Upper lobe of left lung (tissue), 6 donors: Measurements from ENCODE around the gene SERTAD1. TPM values are rescaled to one million over a fixed set of nuclear protein-coding genes. Genes with fewer than 3 reads are reported as not detected.

Experiments used
- ATAC-seq, 2 donors: fragments of 200-7000 bp; cut with Tn5 transposase; one replicate each; pipeline ENCODE4 v1.9.1; 2022; ENCODE audit warnings: mild to moderate bottlenecking in 2 of 2, moderate library complexity in 2 of 2; ENCODE audit not compliant: low FRiP score in 2 of 2
- DNase-seq, 2 donors: peaks; one replicate each; pipeline ENCODE4 v3.0.0-alpha.2; 2019 to 2020
- H3K27ac ChIP-seq, 4 donors: fragments of 200-600 bp; sonication (generic); one replicate each; pipeline ENCODE4 v1.5.1; 2016 to 2019
- H3K27me3 ChIP-seq, 4 donors: fragments of 200-600 bp; sonication (generic); one replicate each; pipeline ENCODE4 v1.5.1; 2017 to 2019
- H3K36me3 ChIP-seq, 4 donors: fragments of 200-600 bp; sonication (generic); one replicate each; pipeline ENCODE4 v1.5.1; 2016 to 2019
- H3K4me1 ChIP-seq, 4 donors: fragments of 200-600 bp; sonication (generic); one replicate each; pipeline ENCODE4 v1.5.1; 2018 to 2019
- H3K4me3 ChIP-seq, 4 donors: fragments of 200-600 bp; sonication (generic); one replicate each; pipeline ENCODE4 v1.5.1; 2017 to 2019; ENCODE audit warnings: mild to moderate bottlenecking in 2 of 4, moderate library complexity in 1 of 4
- H3K9me3 ChIP-seq, 4 donors: fragments of 200-600 bp; sonication (generic); one replicate each; pipeline ENCODE4 v1.5.1; 2018 to 2019
- EP300 ChIP-seq, 4 donors: sonication (generic); formaldehyde crosslinking; IDR thresholded peaks; one replicate each; pipeline ENCODE4 v1.5.1; 2017; ENCODE audit warnings: antibody characterized with exemption in 4 of 4, control low read depth in 2 of 4
- POLR2A ChIP-seq, 4 donors: fragments of 450-650 bp; IDR thresholded peaks; one replicate each; pipeline ENCODE4 v1.5.1; 2016 to 2017; ENCODE audit warnings: antibody characterized with exemption in 4 of 4, mild to moderate bottlenecking in 2 of 4
- POLR2AphosphoS5 ChIP-seq, 2 donors: sonication (generic); formaldehyde crosslinking; IDR thresholded peaks; one replicate each; pipeline ENCODE4 v1.5.1; 2017; ENCODE audit warnings: antibody characterized with exemption in 2 of 2
- WGBS, 2 donors: methylation state at CpG; one replicate each; pipeline ENCODE4 v1.1.5; 2017 to 2018; 5-methylcytosine and 5-hydroxymethylcytosine counted together
- total RNA-seq, 6 donors: library from RNA; depleted of rRNA in 4 of 6; stranded (reverse); fragments of >200 nt in 4 of 6; gene quantifications; one replicate each; pipeline versions ENCODE4 v1.1.0 to v1.2.1, GENCODE V29; 2016 to 2021
- TF ChIP-seq, protein P1 (sequence below), 6 experiments: fragments of 450-650 bp in 4 of 6; fragments of 200-600 bp in 2 of 6; sonication (generic) in 2 of 6; IDR thresholded peaks; one replicate each; pipeline ENCODE4 v1.5.1; 2016 to 2019; ENCODE audit warnings: antibody characterized with exemption in 6 of 6
- donor health status: DM: no; HTN: no; CAD: no; lungs with moderate emphysema.
- donor health status: DM: no; HTN: yes; CAD: no; lungs with severe emphysema.

Gene SERTAD1
- total RNA-seq, 6 donors from 2014 or later = 2.1 to 37.5 (median 18.4) TPM

DNA sequence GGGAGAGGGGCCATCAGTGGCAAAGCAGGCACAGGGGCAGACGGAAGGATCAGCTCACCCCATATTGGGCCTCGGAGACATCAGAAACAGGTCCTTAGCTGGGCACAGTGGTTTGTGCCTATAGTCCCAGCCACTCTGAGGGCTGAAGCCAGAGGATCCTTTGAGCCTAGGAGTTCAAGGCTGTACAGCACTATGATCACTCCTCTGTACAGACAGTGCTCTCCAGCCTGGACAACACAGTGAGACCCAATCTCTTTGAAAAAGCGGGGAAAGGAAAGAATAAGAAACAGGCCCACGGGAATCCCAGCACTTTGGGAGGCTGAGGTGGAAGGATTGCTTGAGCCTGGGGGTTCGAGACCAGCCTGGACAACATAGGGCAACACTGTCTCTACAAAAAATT is 6.0 kb downstream of the SERTAD1 start:
- peaks cover 9 to 21% (median 11%) of the 10 kb centered on the region in 4 donors for H3K36me3 ChIP-seq
- H3K4me3 ChIP-seq = no peak overlapping the region
- TF ChIP-seq, protein P1, sequence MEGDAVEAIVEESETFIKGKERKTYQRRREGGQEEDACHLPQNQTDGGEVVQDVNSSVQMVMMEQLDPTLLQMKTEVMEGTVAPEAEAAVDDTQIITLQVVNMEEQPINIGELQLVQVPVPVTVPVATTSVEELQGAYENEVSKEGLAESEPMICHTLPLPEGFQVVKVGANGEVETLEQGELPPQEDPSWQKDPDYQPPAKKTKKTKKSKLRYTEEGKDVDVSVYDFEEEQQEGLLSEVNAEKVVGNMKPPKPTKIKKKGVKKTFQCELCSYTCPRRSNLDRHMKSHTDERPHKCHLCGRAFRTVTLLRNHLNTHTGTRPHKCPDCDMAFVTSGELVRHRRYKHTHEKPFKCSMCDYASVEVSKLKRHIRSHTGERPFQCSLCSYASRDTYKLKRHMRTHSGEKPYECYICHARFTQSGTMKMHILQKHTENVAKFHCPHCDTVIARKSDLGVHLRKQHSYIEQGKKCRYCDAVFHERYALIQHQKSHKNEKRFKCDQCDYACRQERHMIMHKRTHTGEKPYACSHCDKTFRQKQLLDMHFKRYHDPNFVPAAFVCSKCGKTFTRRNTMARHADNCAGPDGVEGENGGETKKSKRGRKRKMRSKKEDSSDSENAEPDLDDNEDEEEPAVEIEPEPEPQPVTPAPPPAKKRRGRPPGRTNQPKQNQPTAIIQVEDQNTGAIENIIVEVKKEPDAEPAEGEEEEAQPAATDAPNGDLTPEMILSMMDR (IDR thresholded peaks at IDR 0.05) = no peak
- TF ChIP-seq EP300 (IDR thresholded peaks at IDR 0.05) (no peak), POLR2A (IDR thresholded peaks at IDR 0.05) (no peak), POLR2AphosphoS5 (IDR thresholded peaks at IDR 0.05) (no peak)
- peaks cover 66 to 85% (median 79%) of the 10 kb centered on the region in 4 donors for H3K4me1 ChIP-seq
- H3K27me3 ChIP-seq = no peaks in the 10 kb centered on the region
- H3K9me3 ChIP-seq = no peaks in the 10 kb centered on the region
- ATAC-seq (no peak), DNase-seq (no peak)
- 86 to 93% methylated on average over 5 of the region's 5 CpGs for WGBS, 2 donors
- H3K27ac ChIP-seq = peak overlapping the region; percentile 6 to 100 (median 98)

DNA sequence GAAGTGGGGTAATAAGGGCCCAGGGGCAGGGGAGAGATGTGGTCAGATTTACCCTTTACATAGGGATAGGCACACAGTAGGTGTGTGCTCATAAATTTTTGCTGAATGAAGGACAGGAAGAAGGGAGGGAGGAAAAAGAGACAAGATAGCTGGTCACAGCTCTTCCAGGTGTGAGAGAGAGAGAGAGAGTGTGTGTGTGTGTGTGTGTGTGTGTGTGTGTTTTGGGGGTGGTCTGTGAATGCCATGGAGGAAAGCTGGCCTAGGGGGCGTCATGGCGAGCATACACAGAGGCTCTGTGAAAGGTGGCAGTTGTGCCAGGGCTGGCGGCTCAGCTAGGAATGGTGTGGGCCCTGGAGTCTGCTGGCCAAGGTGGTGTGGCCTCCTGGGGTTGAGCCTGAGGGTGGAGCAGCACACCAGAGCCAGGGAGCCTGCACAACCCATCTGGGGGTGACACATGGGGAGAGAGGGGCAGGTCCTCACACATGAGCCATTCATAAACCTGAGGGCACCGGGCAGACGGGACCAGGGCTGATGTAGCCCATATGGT is 6.7 kb downstream of the SERTAD1 start:
- Histone ChIP-seq H3K9me3 (no peaks in the 10 kb centered on the region), H3K4me3 (no peak overlapping the region), H3K27me3 (no peaks in the 10 kb centered on the region), H3K4me1 (peaks cover 64 to 90% (median 81%) of the 10 kb centered on the region in 4 donors), H3K36me3 (peaks cover 9 to 21% (median 11%) of the 10 kb centered on the region in 4 donors), H3K27ac (peak overlapping the region; percentile 17 to 100 (median 98))
- TF ChIP-seq EP300 (IDR thresholded peaks at IDR 0.05) (no peak), POLR2A (IDR thresholded peaks at IDR 0.05) (no peak)
- TF ChIP-seq, protein P1 (IDR thresholded peaks at IDR 0.05) = no peak
- no peak for ATAC-seq
- DNase-seq = peak in 1 of 2 donors; percentile 34
- WGBS, 2 donors = 71 to 81% methylated on average over 5 of the region's 5 CpGs

DNA sequence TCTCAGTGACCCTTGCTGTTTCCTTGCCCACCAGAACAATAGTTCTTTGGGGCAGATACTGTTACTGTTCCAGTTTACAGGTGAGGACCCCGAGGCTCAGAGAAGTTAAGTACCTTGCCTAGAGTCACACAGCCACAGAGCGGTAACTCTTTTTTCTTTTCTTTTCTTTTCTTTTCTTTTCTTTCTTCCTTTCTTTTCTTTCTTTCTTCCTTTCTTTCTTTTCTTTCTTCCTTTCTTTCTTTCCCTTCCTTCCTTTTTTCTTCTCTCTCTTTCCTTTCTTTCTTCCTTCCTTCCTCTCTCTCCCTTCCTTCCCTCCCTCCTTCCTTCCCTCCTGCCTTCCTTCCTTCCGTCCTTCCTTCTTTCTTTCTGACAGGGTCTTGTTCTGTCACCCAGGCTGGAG is 7.8 kb downstream of the SERTAD1 start:
- Histone ChIP-seq H3K4me1 (peaks cover 57 to 79% (median 74%) of the 10 kb centered on the region in 4 donors), H3K27ac (peak overlapping the region; percentile 68 to 100 (median 90)), H3K4me3 (no peak overlapping the region), H3K9me3 (no peaks in the 10 kb centered on the region), H3K27me3 (no peaks in the 10 kb centered on the region), H3K36me3 (peaks cover 7 to 16% (median 9%) of the 10 kb centered on the region in 4 donors)
- WGBS, 2 donors = 86% methylated on average over 3 of the region's 3 CpGs
- no peak for TF ChIP-seq POLR2A (IDR thresholded peaks at IDR 0.05)
- TF ChIP-seq, protein P1 (IDR thresholded peaks at IDR 0.05) = no peak
- TF ChIP-seq POLR2AphosphoS5 (IDR thresholded peaks at IDR 0.05) = no peak
- no peak for TF ChIP-seq EP300 (IDR thresholded peaks at IDR 0.05)
- ATAC-seq (no peak), DNase-seq (no peak)

DNA sequence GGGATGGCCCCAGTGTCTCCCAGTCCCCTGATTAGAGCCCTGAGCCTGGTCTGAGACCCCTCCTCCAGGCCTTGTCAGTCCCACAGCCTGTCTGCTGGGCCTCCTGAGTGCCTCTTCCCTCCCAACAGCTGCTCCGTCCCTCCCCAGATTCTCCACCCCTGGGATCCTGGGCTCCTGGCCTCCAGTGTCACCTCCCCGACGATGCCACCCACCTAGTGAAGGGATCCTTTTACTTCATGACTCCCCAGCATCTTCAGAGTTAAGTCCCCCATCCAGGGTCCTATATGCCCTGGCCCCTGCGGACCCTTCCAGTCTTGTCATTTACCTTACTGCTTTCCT is 8.2 kb downstream of the SERTAD1 start:
- no peaks in the 10 kb centered on the region for H3K27me3 ChIP-seq
- no peaks in the 10 kb centered on the region for H3K9me3 ChIP-seq
- H3K4me3 ChIP-seq = no peak overlapping the region
- 56 to 61% methylated on average over 4 of the region's 4 CpGs for WGBS, 2 donors
- H3K27ac ChIP-seq = peak overlapping the region; percentile 68 to 100 (median 90)
- TF ChIP-seq EP300 (IDR thresholded peaks at IDR 0.05) (no peak), POLR2AphosphoS5 (IDR thresholded peaks at IDR 0.05) (no peak), POLR2A (IDR thresholded peaks at IDR 0.05) (no peak)
- TF ChIP-seq, protein P1 (IDR thresholded peaks at IDR 0.05) = no peak
- ATAC-seq = no peak
- DNase-seq = no peak
- H3K4me1 ChIP-seq = peaks cover 53 to 75% (median 69%) of the 10 kb centered on the region in 4 donors
- peaks cover 3 to 12% (median 4%) of the 10 kb centered on the region in 4 donors for H3K36me3 ChIP-seq
